Glutamatergic neuron (in vitro differentiated cells): ENCODE data around the gene ASB1. TPM values are rescaled to one million over a fixed set of nuclear protein-coding genes. Genes with fewer than 3 reads are reported as not detected.
"Not testable (repeated sequence)": the region's sequence is repeated elsewhere in the genome, so short reads cannot be mapped to it uniquely, and the experiment has no call there.

Experiments used
- DNase-seq: peaks from one replicate; pipeline ENCODE4 v3.0.0; 2022
- H3K27ac Mint-ChIP-seq: one replicate; pipeline ENCODE4 v1.8.0; 2020; ENCODE audit warnings: mild to moderate bottlenecking, mixed read lengths, inconsistent platforms; ENCODE audit not compliant: unreplicated experiment
- H3K27me3 Mint-ChIP-seq: one replicate; pipeline ENCODE4 v1.8.0; 2020; ENCODE audit warnings: mild to moderate bottlenecking, moderate library complexity, mixed read lengths, inconsistent platforms; ENCODE audit not compliant: unreplicated experiment
- H3K36me3 Mint-ChIP-seq: one replicate; pipeline ENCODE4 v1.8.0; 2020; ENCODE audit warnings: mild to moderate bottlenecking, mixed read lengths, inconsistent platforms; ENCODE audit not compliant: unreplicated experiment
- H3K4me1 Mint-ChIP-seq: one replicate; pipeline ENCODE4 v1.8.0; 2020; ENCODE audit warnings: mild to moderate bottlenecking, low read depth, mixed read lengths, inconsistent platforms; ENCODE audit not compliant: unreplicated experiment
- H3K4me3 Mint-ChIP-seq: one replicate; pipeline ENCODE4 v1.8.0; 2020; ENCODE audit warnings: mild to moderate bottlenecking, mixed read lengths, inconsistent platforms; ENCODE audit not compliant: unreplicated experiment
- H3K9me3 Mint-ChIP-seq: one replicate; pipeline ENCODE4 v1.8.0; 2020; ENCODE audit warnings: mild to moderate bottlenecking, moderate library complexity, mixed read lengths, inconsistent platforms; ENCODE audit not compliant: unreplicated experiment
- total RNA-seq: library from RNA; stranded (reverse); fragmentation: NEBNext Ultra II Directional; extraction: Animal tissue kit (Norgen Biotek cat#: 25700); gene quantifications from one replicate; pipeline ENCODE4 v1.2.1, GENCODE V29; 2021; ENCODE audit not compliant: unreplicated experiment
- TF ChIP-seq, protein P1 (sequence below): fragments of 200-600 bp; sonication (generic); IDR thresholded peaks from one replicate; pipeline ENCODE4 v1.5.0; 2021; ENCODE audit not compliant: partially characterized antibody, unreplicated experiment

Gene ASB1
- total RNA-seq, 1 donor from 2014 or later: 36.1 TPM

- Mint-ChIP-seq H3K4me1 (peaks cover 4% of the 10 kb centered on the region), H3K36me3 (peaks cover 4% of the 10 kb centered on the region), H3K4me3 (no peak overlapping the region), H3K9me3 (peaks cover 3% of the 10 kb centered on the region), H3K27ac (no peak overlapping the region), H3K27me3 (peaks cover 3% of the 10 kb centered on the region)
- TF ChIP-seq, protein P1, sequence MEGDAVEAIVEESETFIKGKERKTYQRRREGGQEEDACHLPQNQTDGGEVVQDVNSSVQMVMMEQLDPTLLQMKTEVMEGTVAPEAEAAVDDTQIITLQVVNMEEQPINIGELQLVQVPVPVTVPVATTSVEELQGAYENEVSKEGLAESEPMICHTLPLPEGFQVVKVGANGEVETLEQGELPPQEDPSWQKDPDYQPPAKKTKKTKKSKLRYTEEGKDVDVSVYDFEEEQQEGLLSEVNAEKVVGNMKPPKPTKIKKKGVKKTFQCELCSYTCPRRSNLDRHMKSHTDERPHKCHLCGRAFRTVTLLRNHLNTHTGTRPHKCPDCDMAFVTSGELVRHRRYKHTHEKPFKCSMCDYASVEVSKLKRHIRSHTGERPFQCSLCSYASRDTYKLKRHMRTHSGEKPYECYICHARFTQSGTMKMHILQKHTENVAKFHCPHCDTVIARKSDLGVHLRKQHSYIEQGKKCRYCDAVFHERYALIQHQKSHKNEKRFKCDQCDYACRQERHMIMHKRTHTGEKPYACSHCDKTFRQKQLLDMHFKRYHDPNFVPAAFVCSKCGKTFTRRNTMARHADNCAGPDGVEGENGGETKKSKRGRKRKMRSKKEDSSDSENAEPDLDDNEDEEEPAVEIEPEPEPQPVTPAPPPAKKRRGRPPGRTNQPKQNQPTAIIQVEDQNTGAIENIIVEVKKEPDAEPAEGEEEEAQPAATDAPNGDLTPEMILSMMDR: no peak
- DNase-seq: no peak
These were observed 22.1 kb upstream of the ASB1 start for GRCh38 chr2:238404406-238405216.

DNA sequence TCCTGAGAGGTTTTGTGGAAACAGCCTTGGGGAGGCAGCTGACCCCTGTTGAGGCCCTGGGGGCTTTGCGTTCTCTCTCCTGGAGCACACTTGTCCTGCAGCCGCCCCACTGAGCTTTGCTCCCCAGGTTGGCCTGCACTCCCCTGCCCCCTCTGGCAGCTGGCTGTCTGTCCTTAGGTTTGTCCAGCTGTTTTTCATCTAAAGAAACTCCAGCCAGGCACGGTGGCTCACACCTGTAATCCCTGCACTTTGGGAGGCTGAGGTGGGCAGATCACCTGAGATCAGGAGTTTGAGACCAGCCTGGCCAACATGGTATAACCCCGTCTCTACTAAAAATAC is 21.5 kb upstream of the ASB1 start:
- not testable (repeated sequence) for DNase-seq, H3K27me3 Mint-ChIP-seq, H3K4me1 Mint-ChIP-seq, H3K27ac Mint-ChIP-seq, H3K4me3 Mint-ChIP-seq, H3K36me3 Mint-ChIP-seq, H3K9me3 Mint-ChIP-seq

GRCh38 chr2:238406221-238406997 is 20.3 kb upstream of the ASB1 start:
- peaks cover 3% of the 10 kb centered on the region for H3K9me3 Mint-ChIP-seq
- TF ChIP-seq, protein P1: no peak
- no peak overlapping the region for H3K27ac Mint-ChIP-seq
- peaks cover 4% of the 10 kb centered on the region for H3K4me1 Mint-ChIP-seq
- peaks cover 4% of the 10 kb centered on the region for H3K36me3 Mint-ChIP-seq
- peaks cover 2% of the 10 kb centered on the region for H3K27me3 Mint-ChIP-seq
- DNase-seq: no peak
- H3K4me3 Mint-ChIP-seq: no peak overlapping the region

- Mint-ChIP-seq H3K27me3 (peaks cover 2% of the 10 kb centered on the region), H3K4me3 (no peak overlapping the region), H3K36me3 (peaks cover 4% of the 10 kb centered on the region), H3K9me3 (peaks cover 3% of the 10 kb centered on the region), H3K4me1 (peaks cover 4% of the 10 kb centered on the region), H3K27ac (no peak overlapping the region)
- TF ChIP-seq, protein P1: no peak
- DNase-seq: no peak
These were observed 19.8 kb upstream of the ASB1 start for GRCh38 chr2:238406998-238407285.

- H3K4me1 Mint-ChIP-seq: peaks cover 4% of the 10 kb centered on the region
- no peak overlapping the region for H3K27ac Mint-ChIP-seq
- H3K27me3 Mint-ChIP-seq: peaks cover 2% of the 10 kb centered on the region
- H3K36me3 Mint-ChIP-seq: peaks cover 4% of the 10 kb centered on the region
- TF ChIP-seq, protein P1: no peak
- H3K4me3 Mint-ChIP-seq: no peak overlapping the region
- peaks cover 3% of the 10 kb centered on the region for H3K9me3 Mint-ChIP-seq
- no peak for DNase-seq
These were observed 19.2 kb upstream of the ASB1 start for GRCh38 chr2:238407566-238407965.
